GM21786 (cell line): ENCODE results near the gene COL1A2.

ENCODE experiments used
- ATAC-seq: cut with Tn5 transposase; IDR thresholded peaks from one replicate; pipeline ENCODE4 v1.9.1; 2021; ENCODE audit not compliant: unreplicated experiment

The COL1A2 gene

GRCh38 chr7:94409200-94409948 is 14.7 kb downstream of the COL1A2 start:
- no peak for ATAC-seq

GRCh38 chr7:94410413-94411187 is 15.9 kb downstream of the COL1A2 start:
- no peak for ATAC-seq

GRCh38 chr7:94411188-94411466 is 16.4 kb downstream of the COL1A2 start:
- no peak for ATAC-seq

- no peak for ATAC-seq
These were observed 18.1 kb downstream of the COL1A2 start for GRCh38 chr7:94412762-94413322.

GRCh38 chr7:94414481-94414880 is 19.8 kb downstream of the COL1A2 start:
- ATAC-seq: no peak

- ATAC-seq: no peak
These were observed 20.3 kb downstream of the COL1A2 start for GRCh38 chr7:94414980-94415379.

GRCh38 chr7:94417306-94417705 is 22.6 kb downstream of the COL1A2 start:
- no peak for ATAC-seq

- no peak for ATAC-seq
These were observed 23.2 kb downstream of the COL1A2 start for GRCh38 chr7:94417901-94418300.

GRCh38 chr7:94418851-94419250 is 24.2 kb downstream of the COL1A2 start:
- ATAC-seq: no peak

GRCh38 chr7:94420328-94420727 is 25.6 kb downstream of the COL1A2 start:
- no peak for ATAC-seq

GRCh38 chr7:94421681-94422080 is 27.0 kb downstream of the COL1A2 start:
- ATAC-seq: no peak

GRCh38 chr7:94422136-94422535 is 27.4 kb downstream of the COL1A2 start:
- no peak for ATAC-seq

- ATAC-seq: no peak
These were observed 28.2 kb downstream of the COL1A2 start for GRCh38 chr7:94422827-94423460.

GRCh38 chr7:94423863-94424735 is 29.4 kb downstream of the COL1A2 start:
- no peak for ATAC-seq

GRCh38 chr7:94425546-94425945 is 30.9 kb downstream of the COL1A2 start:
- ATAC-seq: no peak

GRCh38 chr7:94426980-94427875 is 32.5 kb downstream of the COL1A2 start:
- no peak for ATAC-seq

- no peak for ATAC-seq
These were observed 34.5 kb downstream of the COL1A2 start for GRCh38 chr7:94429153-94429552.

- no peak for ATAC-seq
These were observed 36.5 kb downstream of the COL1A2 start for GRCh38 chr7:94431176-94431575.

GRCh38 chr7:94431619-94432280 is 37.1 kb downstream of the COL1A2 start:
- no peak for ATAC-seq
